Activated CD4-positive, alpha-beta T cell treated with anti-CD3 and anti-CD28 coated beads, Interleukin-2, amount 50 U/mL, for 1 hour (primary cell): ENCODE data around the gene RFX4.
A peak's percentile ranks its signal among the peaks of the same experiment; 100 is the strongest.

Source experiments
- DNase-seq: peaks from one replicate; pipeline ENCODE4 v3.0.0-alpha.2; 2020

The RFX4 gene

GRCh38 chr12:106736051-106736957 lies 153.5 kb downstream of the RFX4 start:
- DNase-seq: peak; percentile 17

DNA sequence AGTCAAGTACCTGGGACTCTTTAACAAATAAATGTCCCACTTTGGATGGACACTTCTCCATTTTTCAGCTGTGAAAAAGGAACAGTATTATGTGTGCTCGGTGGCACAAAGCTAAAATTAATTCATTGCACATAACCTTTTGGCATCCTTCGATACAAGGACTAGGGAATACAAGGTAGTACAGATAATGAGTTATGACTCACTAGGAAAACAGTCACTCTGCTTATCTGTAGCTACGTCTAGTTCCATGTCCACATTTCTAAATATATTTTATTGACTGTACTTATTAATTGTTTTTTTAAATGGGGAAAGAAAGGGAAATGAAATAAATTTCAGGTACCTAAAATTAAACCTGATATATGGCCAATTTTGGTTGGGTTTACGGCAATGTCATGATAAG lies 156.5 kb downstream of the RFX4 start:
- DNase-seq: no peak

GRCh38 chr12:106739815-106740530 lies 157.2 kb downstream of the RFX4 start:
- DNase-seq: no peak

- DNase-seq: no peak
Observed at GRCh38 chr12:106740818-106741217, 158.0 kb downstream of the RFX4 start.

DNA sequence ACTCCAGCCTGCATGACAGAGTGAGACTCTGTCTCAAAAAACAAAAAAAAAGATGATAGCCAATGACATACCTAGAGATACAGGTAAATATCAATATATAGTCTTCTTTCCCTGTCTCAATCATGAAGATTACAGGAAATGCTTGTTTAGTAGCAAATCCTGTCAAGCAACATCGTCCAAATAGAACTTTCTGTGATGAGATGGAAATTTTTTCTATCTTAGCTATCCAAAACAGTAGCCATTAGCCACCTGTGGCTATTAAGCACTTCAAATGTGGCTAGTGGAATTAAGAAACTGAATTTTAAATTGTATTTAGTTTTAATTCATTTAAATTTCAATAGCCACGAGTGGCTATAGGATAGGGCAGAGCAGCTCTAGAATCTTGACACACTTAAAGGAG lies 158.4 kb downstream of the RFX4 start:
- DNase-seq: no peak

- no peak for DNase-seq
Observed at GRCh38 chr12:106743270-106743988, 160.6 kb downstream of the RFX4 start.

GRCh38 chr12:106744600-106744999 lies 161.8 kb downstream of the RFX4 start:
- no peak for DNase-seq

DNA sequence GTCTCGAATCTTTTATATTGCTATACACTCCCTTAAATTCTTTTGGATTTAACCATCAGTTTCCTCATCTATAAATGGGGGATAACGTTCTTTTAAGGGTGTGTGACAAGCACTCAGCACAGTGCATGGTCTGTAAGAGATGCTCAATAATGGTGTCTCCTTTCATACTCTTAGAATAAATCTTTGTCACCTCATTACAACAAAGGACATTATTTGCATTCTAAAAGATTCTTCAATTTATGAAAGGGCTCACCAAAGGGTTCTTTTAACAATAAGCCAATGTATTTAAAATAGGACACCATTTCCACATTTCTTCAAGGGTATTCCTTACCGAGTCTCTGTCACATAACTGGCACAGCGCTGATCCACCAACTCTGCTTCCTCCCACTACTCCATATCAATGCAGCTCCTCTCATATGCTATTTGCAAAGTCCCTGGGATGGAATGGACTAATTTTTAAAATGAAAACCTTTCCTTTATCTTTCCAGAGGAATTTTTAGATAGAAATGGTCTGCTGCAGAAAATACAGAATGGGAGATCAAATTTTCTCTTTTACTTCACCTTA lies 162.5 kb downstream of the RFX4 start:
- DNase-seq: no peak

DNA sequence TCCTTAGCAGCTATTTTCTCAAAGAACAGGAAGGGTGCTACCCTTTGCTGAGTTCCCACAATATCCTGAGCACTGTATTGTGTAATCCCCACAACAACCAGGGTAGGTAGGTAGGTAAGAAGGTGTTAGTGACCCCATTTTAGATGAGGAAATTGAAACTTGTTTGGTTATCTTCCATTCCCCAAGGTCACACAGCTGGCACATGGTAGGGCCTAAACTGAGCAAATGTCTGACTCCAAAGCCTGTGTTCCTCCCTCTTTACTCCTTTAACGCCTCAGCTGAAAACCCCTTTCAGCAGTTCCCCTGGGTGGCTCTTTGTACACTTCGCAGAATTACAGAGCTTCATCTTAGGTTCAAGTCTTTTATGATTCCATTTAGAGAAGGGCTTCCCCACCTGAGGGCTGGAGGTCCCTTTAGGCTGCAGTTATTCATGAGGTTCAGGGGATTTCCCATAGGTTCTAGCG lies 165.2 kb downstream of the RFX4 start:
- no peak for DNase-seq

- no peak for DNase-seq
Observed at GRCh38 chr12:106750524-106750923, 167.7 kb downstream of the RFX4 start.

DNA sequence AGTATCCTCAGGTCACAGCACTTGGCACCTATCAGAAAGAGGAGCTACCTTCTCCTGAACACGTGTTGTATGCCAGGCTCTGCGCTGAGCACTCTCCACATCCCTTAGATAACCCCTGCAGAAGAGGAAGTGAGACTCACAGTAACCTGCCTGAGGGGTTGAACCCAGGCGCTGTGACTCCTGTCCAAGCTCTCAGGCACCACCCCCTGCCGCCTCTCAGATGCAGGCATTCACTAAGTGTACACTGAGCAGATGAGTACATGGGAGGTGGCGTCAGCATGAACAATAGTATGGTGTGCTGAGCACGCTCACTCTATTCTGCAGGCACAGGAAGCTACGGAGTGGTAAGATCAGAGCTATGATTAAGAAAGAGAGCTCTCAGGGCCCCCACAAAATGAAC lies 170.7 kb downstream of the RFX4 start:
- peak; percentile 18 for DNase-seq

DNA sequence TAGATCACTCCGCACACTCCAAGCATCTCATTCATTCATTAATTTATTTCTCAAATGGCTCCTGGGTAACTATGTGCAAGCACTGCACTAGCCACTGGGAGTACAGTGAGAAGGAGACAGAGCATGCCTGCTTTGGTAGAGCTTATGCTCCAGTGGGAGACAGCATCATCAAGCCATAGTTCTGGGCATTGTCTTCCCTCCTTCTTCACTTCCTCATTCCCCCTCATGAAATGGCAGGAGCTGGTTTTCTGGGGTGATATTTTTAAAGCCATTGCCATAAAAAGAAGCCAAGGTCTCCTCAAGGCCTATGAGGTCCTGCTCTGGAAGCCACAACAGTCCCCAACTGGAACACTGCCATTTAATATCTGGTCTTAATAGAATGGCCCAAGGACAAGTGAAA lies 171.5 kb downstream of the RFX4 start:
- DNase-seq: no peak

DNA sequence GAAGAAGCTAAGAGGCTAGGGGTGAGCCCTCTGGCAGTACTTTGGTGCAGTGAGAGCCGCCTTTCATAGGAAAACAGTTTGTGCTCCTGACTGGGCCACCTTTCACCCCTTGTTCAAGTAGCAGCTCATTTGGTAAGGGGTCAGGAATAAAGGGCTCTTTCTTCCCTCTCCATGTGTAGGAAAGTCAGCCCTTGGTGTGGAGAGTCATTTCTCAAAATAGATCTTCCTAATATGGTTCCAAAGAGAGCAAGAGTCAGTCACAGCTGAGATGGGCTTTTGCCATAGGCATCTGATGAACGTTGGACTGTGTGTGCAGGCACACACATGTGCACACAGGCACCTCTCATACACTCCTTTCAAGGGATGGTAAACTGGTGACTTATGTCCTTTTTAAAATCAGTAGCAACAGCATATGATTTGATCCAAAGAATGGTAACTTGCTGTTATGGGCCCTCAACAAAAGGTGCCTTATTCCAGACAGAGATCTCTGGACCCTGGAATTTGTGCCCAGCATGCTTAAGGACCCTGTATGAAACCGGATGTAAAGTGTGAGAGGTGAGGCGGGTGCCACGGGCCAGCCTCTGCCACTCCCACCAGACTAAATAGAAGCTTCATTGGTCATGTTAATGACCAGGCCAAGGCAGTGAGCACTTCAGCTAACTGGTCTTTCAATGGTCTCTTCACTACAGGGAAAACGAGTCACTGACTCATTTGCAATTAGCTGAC lies 175.0 kb downstream of the RFX4 start:
- DNase-seq: no peak

DNA sequence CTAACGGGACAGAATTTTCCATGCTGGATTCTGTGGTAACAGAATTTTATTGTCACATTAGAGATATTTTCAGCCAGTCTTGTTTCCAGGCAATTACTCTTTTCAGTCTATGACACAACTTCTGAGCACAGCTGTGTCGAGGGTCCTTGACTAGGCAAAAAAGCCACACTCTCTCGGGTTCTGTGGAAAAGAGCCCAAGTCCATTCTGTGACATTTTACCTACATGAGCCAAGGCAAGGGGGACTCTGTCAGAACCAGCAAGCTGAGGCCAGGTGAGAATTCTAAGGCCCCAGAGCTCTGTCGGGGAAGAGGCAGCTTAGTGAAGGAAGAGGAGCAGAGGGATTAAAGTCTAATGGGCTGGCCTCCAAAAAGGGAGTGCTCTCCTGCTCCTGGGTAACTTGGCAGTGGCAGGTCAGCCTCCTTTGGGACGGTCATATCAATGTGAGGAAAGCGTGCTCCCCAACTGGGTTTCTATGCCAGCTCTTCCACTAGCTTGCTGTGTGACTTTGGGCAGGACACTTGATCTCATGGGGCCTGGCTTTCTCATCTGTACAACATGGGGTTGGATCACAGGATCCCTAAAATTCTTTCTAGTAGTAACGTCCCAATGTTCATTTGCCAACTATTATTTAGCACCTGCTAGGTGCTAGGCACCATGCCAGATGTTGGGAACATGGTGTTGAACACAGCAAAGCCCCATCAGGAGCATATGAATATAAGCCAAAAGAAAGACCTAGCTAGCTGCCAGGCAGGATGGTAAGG lies 175.7 kb downstream of the RFX4 start:
- no peak for DNase-seq

GRCh38 chr12:106759526-106760183 lies 176.9 kb downstream of the RFX4 start:
- no peak for DNase-seq

GRCh38 chr12:106760184-106760531 lies 177.4 kb downstream of the RFX4 start:
- no peak for DNase-seq

GRCh38 chr12:106764220-106764619 lies 181.4 kb downstream of the RFX4 start:
- no peak for DNase-seq

- no peak for DNase-seq
Observed at GRCh38 chr12:106764738-106765137, 181.9 kb downstream of the RFX4 start.

DNA sequence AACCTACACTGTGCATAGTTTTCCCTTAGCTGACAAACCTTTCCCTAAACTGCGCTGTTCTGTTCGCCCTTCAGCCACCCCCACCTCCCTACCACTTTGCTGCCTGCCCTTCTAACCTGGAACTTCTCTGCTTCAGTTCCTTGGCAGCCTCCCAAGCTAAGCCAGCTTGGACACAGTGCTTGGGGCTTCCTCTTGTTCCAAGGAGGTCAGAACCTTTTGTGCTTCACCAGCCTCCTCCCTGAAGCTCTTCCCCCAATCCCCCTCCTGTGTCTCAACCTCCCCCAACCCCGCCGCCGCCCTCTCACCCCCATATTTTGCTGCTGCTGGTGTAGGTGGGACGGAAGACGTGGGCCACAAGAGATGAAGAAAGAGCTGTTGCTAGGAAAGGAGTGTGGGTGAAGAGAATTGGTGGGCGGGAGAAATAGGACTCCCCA lies 183.6 kb downstream of the RFX4 start:
- no peak for DNase-seq

GRCh38 chr12:106767206-106767605 lies 184.4 kb downstream of the RFX4 start:
- no peak for DNase-seq
